HEK293 (cell line): ENCODE data around the gene DNHD1.

Experiments used
- ZBTB1 ChIP-seq: fragments of 450-650 bp; formaldehyde crosslinking; IDR thresholded peaks from 2 replicates; pipeline ENCODE4 v1.5.1; 2016; ENCODE audit warnings: missing biosample characterization, missing genetic modification characterization
- ZNF433 ChIP-seq: fragments of 450-650 bp; formaldehyde crosslinking; IDR thresholded peaks from 2 replicates; pipeline ENCODE4 v1.5.1; 2016; ENCODE audit warnings: missing biosample characterization, missing genetic modification characterization, low read depth
- ZNF791 ChIP-seq: fragments of 450-650 bp; formaldehyde crosslinking; IDR thresholded peaks from 2 replicates; pipeline ENCODE4 v1.5.1; 2016; ENCODE audit warnings: missing biosample characterization, missing genetic modification characterization
- TF ChIP-seq, protein P1 (sequence below): fragments of 450-650 bp; formaldehyde crosslinking; IDR thresholded peaks from 2 replicates; pipeline ENCODE4 v1.5.1; 2016; ENCODE audit warnings: missing biosample characterization, missing genetic modification characterization
- TF ChIP-seq, protein P2 (sequence below): fragments of 450-650 bp; formaldehyde crosslinking; IDR thresholded peaks from 2 replicates; pipeline ENCODE4 v1.5.1; 2016; ENCODE audit warnings: missing biosample characterization, missing genetic modification characterization
- TF ChIP-seq, protein P3 (sequence below): fragments of 450-650 bp; IDR thresholded peaks from 2 replicates; pipeline ENCODE4 v1.5.1; 2018; ENCODE audit warnings: missing biosample characterization, missing genetic modification characterization
- TF ChIP-seq, protein P4 (sequence below): fragments of 450-650 bp; formaldehyde crosslinking; IDR thresholded peaks from 2 replicates; pipeline ENCODE4 v1.5.1; 2016; ENCODE audit warnings: missing biosample characterization, missing genetic modification characterization, low read depth

DNA sequence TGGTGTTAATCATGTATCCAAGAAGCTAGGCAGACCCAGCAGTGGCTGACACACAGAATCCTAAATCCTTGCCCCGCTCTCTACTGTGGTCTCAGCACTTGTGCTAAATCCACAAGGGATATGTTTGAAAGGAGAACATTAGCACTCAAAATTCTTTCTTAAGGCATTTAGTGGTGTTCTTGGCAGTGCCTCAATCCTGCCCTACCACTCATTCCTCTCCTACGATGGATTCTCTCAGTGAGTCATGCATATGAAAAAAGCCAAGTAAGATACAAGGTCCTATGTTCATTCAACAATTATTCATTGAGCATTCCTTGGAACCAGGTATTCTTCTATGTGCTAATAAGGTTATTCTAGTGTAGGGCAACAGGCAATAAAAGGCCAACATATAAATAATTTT, 75.1 kb downstream of the DNHD1 start:
- TF ChIP-seq, protein P1, sequence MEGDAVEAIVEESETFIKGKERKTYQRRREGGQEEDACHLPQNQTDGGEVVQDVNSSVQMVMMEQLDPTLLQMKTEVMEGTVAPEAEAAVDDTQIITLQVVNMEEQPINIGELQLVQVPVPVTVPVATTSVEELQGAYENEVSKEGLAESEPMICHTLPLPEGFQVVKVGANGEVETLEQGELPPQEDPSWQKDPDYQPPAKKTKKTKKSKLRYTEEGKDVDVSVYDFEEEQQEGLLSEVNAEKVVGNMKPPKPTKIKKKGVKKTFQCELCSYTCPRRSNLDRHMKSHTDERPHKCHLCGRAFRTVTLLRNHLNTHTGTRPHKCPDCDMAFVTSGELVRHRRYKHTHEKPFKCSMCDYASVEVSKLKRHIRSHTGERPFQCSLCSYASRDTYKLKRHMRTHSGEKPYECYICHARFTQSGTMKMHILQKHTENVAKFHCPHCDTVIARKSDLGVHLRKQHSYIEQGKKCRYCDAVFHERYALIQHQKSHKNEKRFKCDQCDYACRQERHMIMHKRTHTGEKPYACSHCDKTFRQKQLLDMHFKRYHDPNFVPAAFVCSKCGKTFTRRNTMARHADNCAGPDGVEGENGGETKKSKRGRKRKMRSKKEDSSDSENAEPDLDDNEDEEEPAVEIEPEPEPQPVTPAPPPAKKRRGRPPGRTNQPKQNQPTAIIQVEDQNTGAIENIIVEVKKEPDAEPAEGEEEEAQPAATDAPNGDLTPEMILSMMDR (tag by site-specific recombination), result no peak
- TF ChIP-seq ZBTB1 (tag by site-specific recombination) (no peak), ZNF433 (tag by site-specific recombination) (no peak), ZNF791 (tag by site-specific recombination) (no peak)
- TF ChIP-seq, protein P2, sequence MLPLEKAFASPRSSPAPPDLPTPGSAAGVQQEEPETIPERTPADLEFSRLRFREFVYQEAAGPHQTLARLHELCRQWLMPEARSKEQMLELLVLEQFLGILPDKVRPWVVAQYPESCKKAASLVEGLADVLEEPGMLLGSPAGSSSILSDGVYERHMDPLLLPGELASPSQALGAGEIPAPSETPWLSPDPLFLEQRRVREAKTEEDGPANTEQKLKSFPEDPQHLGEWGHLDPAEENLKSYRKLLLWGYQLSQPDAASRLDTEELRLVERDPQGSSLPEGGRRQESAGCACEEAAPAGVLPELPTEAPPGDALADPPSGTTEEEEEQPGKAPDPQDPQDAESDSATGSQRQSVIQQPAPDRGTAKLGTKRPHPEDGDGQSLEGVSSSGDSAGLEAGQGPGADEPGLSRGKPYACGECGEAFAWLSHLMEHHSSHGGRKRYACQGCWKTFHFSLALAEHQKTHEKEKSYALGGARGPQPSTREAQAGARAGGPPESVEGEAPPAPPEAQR (tag by site-specific recombination), result no peak
- TF ChIP-seq, protein P3, sequence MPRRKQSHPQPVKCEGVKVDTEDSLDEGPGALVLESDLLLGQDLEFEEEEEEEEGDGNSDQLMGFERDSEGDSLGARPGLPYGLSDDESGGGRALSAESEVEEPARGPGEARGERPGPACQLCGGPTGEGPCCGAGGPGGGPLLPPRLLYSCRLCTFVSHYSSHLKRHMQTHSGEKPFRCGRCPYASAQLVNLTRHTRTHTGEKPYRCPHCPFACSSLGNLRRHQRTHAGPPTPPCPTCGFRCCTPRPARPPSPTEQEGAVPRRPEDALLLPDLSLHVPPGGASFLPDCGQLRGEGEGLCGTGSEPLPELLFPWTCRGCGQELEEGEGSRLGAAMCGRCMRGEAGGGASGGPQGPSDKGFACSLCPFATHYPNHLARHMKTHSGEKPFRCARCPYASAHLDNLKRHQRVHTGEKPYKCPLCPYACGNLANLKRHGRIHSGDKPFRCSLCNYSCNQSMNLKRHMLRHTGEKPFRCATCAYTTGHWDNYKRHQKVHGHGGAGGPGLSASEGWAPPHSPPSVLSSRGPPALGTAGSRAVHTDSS (tag by site-specific recombination), result no peak
- TF ChIP-seq, protein P4, sequence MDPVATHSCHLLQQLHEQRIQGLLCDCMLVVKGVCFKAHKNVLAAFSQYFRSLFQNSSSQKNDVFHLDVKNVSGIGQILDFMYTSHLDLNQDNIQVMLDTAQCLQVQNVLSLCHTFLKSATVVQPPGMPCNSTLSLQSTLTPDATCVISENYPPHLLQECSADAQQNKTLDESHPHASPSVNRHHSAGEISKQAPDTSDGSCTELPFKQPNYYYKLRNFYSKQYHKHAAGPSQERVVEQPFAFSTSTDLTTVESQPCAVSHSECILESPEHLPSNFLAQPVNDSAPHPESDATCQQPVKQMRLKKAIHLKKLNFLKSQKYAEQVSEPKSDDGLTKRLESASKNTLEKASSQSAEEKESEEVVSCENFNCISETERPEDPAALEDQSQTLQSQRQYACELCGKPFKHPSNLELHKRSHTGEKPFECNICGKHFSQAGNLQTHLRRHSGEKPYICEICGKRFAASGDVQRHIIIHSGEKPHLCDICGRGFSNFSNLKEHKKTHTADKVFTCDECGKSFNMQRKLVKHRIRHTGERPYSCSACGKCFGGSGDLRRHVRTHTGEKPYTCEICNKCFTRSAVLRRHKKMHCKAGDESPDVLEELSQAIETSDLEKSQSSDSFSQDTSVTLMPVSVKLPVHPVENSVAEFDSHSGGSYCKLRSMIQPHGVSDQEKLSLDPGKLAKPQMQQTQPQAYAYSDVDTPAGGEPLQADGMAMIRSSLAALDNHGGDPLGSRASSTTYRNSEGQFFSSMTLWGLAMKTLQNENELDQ, result no peak
